GM12878 (cell line): ENCODE results near the gene SLC1A1. TPM values are rescaled to one million over a fixed set of nuclear protein-coding genes. Genes with fewer than 3 reads are reported as not detected.

Source experiments
- ATAC-seq: fragments of 200-7000 bp; cut with Tn5 transposase; 3 replicates; pipeline ENCODE4 v1.9.1; 2020; ENCODE audit warnings: mild to moderate bottlenecking, moderate library complexity
- BruUV-seq: library from RNA; stranded (reverse); fragments of 400-500 nt; replicated peaks from 2 replicates; lab custom pipeline; 2021; lab: Mats Ljungman, UMichigan
- CTCF ChIA-PET: fragments of 300-600 bp; sonication (Branson Sonifier 250); formaldehyde crosslinking; extraction: SDS; loops from one replicate; lab custom pipeline; 2021; ENCODE audit warnings: inconsistent platforms; lab: Yijun Ruan, JAX
- POLR2A ChIA-PET: fragments of 350-600 bp; formaldehyde crosslinking; extraction: SDS; loops from one replicate; lab custom pipeline; 2021; ENCODE audit warnings: inconsistent platforms; lab: Charles Lee
- RAD21 ChIA-PET: fragments of 300-600 bp; sonication (Branson Sonifier 250); formaldehyde crosslinking; loops from one replicate; lab custom pipeline; 2023; ENCODE audit warnings: antibody characterized with exemption; ENCODE audit not compliant: unreplicated experiment; lab: Charles Lee
- SMC1A ChIA-PET: fragments of 300-600 bp; sonication (Branson Sonifier 250); formaldehyde crosslinking; loops from one replicate; lab custom pipeline; 2023; ENCODE audit not compliant: unreplicated experiment, uncharacterized antibody; lab: Charles Lee
- DNase-seq: peaks from one replicate; pipeline ENCODE4 v3.0.0-alpha.2; 2011; ENCODE audit warnings: low read depth, low spot score
- FAIRE-seq: peaks from 3 replicates; lab custom pipeline; 2011; peaks lifted over from hg19 to GRCh38; lab: Jason Lieb, UNC
- H2AFZ ChIP-seq: 2 replicates; pipeline ENCODE4 v1.6.0; 2011; ENCODE audit warnings: low read depth, low read length, control low read depth; ENCODE audit not compliant: control insufficient read depth
- H3K27ac ChIP-seq: 2 replicates; pipeline ENCODE4 v1.5.1; 2011; ENCODE audit warnings: control low read depth; ENCODE audit not compliant: control insufficient read depth, insufficient read depth
- H3K27me3 ChIP-seq, 2 experiments: replicated peaks in 1 of 2; 2 replicates each; pipeline versions ENCODE4 v1.6.0 to v1.6.1; 2011; ENCODE audit warnings: low read length in 1 of 2; ENCODE audit not compliant: control insufficient read depth in 2 of 2, insufficient read depth in 2 of 2
- H3K36me3 ChIP-seq, 2 experiments: 2 replicates each; pipeline ENCODE4 v1.5.1; 2011; ENCODE audit warnings: low read length in 1 of 2; ENCODE audit not compliant: control insufficient read depth in 2 of 2, insufficient read depth in 2 of 2
- H3K4me1 ChIP-seq: 2 replicates; pipeline ENCODE4 v1.6.1; 2011; ENCODE audit warnings: mild to moderate bottlenecking, low read length, moderate library complexity, mixed read lengths; ENCODE audit not compliant: control insufficient read depth, insufficient read depth
- H3K4me2 ChIP-seq: 2 replicates; pipeline ENCODE4 v1.6.0; 2011; ENCODE audit warnings: control low read depth; ENCODE audit not compliant: control insufficient read depth, insufficient read depth
- H3K4me3 ChIP-seq: fragments of 200-600 bp; sonication (generic); 2 replicates; pipeline ENCODE4 v1.5.1; 2016
- H3K79me2 ChIP-seq: 2 replicates; pipeline ENCODE4 v1.6.0; 2011; ENCODE audit warnings: low read length; ENCODE audit not compliant: control insufficient read depth, insufficient read depth
- H3K9ac ChIP-seq: 2 replicates; pipeline ENCODE4 v1.8.0; 2011; ENCODE audit warnings: low read length, control low read depth, mixed read lengths; ENCODE audit not compliant: control insufficient read depth, insufficient read depth
- H3K9me3 ChIP-seq: replicated peaks from 3 replicates; pipeline ENCODE4 v1.5.1; 2011; ENCODE audit warnings: mild to moderate bottlenecking, low read length; ENCODE audit not compliant: control insufficient read depth, insufficient read depth
- H4K20me1 ChIP-seq: 2 replicates; pipeline ENCODE4 v1.6.0; 2011; ENCODE audit not compliant: control insufficient read depth, insufficient read depth
- ATF2 ChIP-seq: IDR thresholded peaks from 2 replicates; pipeline ENCODE4 v1.6.1; 2012; ENCODE audit warnings: low read length, inconsistent platforms
- E4F1 ChIP-seq: fragments of 450-650 bp; IDR thresholded peaks from 2 replicates; pipeline ENCODE4 v1.6.1; 2018; ENCODE audit warnings: borderline replicate concordance, mild to moderate bottlenecking; ENCODE audit not compliant: partially characterized antibody
- NFYB ChIP-seq: IDR thresholded peaks from 2 replicates; pipeline ENCODE4 v1.6.1; 2011; ENCODE audit warnings: low read depth, mild to moderate bottlenecking, low read length, improper control_type of control experiment, moderate library complexity; ENCODE audit not compliant: insufficient read depth
- POLR2A ChIP-seq: IDR thresholded peaks from 2 replicates; pipeline ENCODE4 v1.6.1; 2011; ENCODE audit warnings: low read depth, mild to moderate bottlenecking, low read length
- RUNX3 ChIP-seq: IDR thresholded peaks from 2 replicates; pipeline ENCODE4 v1.6.1; 2012; ENCODE audit warnings: low read length, inconsistent platforms
- ZNF217 ChIP-seq: fragments of 450-650 bp; IDR thresholded peaks from 2 replicates; pipeline ENCODE4 v1.6.1; 2017; ENCODE audit warnings: antibody characterized with exemption, mild to moderate bottlenecking
- WGBS: methylation state at CpG from one replicate; pipeline ENCODE4 v1.1.6; 2016; ENCODE audit warnings: low lambda C conversion rate; ENCODE audit not compliant: insufficient replicate concordance, insufficient coverage; ENCODE audit errors: missing lambda C conversion rate; 5-methylcytosine and 5-hydroxymethylcytosine counted together
- in situ Hi-C: fragments of 300-500 bp; cut with MboI; formaldehyde crosslinking; loops from 9 replicates; pipeline ENCODE4 v1.14.3; 2018; ENCODE audit warnings: mixed read lengths
- intact Hi-C: fragments of 100-400 bp; cut with micrococcal nuclease; formaldehyde crosslinking; loops from one replicate; pipeline ENCODE4 v1.14.2; 2022; ENCODE audit not compliant: unreplicated experiment
- polyA plus RNA-seq, 11 experiments: library from polyadenylated mRNA; depleted of rRNA in 4 of 11; unstranded in 6 of 11; stranded (reverse) in 5 of 11; fragments of >200 nt; fragmentation: Nextera tagmentation in 4 of 11; fragmentation: Illumina TruSeq in 1 of 11; extraction: Ambion mirVana in 4 of 11; extraction: Trizol in 1 of 11; gene quantifications; 1 replicate in 1 of 11; 2 replicates in 10 of 11; pipeline versions ENCODE4 v1.2.1 to v1.2.3, GENCODE V29; 2011 to 2016; ENCODE audit warnings: inconsistent platforms in 2 of 11, missing spikeins in 2 of 11, low read depth in 1 of 11
- total RNA-seq, 4 experiments: library from RNA; depleted of rRNA in 3 of 4; stranded (reverse); fragments of >200 nt in 3 of 4; fragmentation: Illumina TruSeq in 1 of 4; extraction: Trizol in 1 of 4; gene quantifications; 2 replicates each; pipeline versions ENCODE4 v1.2.1 to v1.2.3, GENCODE V29; 2013 to 2021

Gene SLC1A1
- total and polyA plus RNA-seq, 10 of the 15 experiments (the other 5 are each of a cell fraction or from before 2014, with no cell fraction given): 4.2 to 24.9 (median 18.3) TPM

- H3K79me2 ChIP-seq: peaks cover 2% of the 10 kb centered on the region; the same call in 1 of the 2 replicates
- in situ Hi-C loops: no loop called here
- no TSS peak for BruUV-seq
- FAIRE-seq (no peak), DNase-seq (no peak), ATAC-seq (no peak)
- H3K4me3 ChIP-seq: no peak overlapping the region
- H3K27me3 ChIP-seq: no peaks in the 10 kb centered on the region
- 97% methylated on average over 2 of the region's 2 CpGs for WGBS
- ChIA-PET RAD21 (no interaction called here), POLR2A (interaction anchor here (0.5 kb wide), 1 partner anchor 954 kb away, joined by 3 read pairs; no protein-coding TSS in a partner anchor), CTCF (no interaction called here), SMC1A (no interaction called here)
- intact Hi-C loops: no loop called here
- H3K27ac ChIP-seq: no peak overlapping the region
- no peak overlapping the region for H3K4me2 ChIP-seq
- no peaks in the 10 kb centered on the region for H4K20me1 ChIP-seq
- no peaks in the 10 kb centered on the region; the same call in 2 of the 3 replicates for H3K9me3 ChIP-seq
- H2AFZ ChIP-seq: no peak overlapping the region
- H3K9ac ChIP-seq: no peak overlapping the region
- H3K36me3 ChIP-seq: no peaks in the 10 kb centered on the region
- H3K4me1 ChIP-seq: peaks cover 16% of the 10 kb centered on the region; the same call in 1 of the 2 replicates
- TF ChIP-seq E4F1: no peak
- TF ChIP-seq NFYB: 0 out of 2 replicates have a peak, but pooled peaks have one; percentile 58
- TF ChIP-seq, all 136 proteins: peak for 1
Observed at GRCh38 chr9:4461437-4461836, 28.8 kb upstream of the SLC1A1 start.

- CTCF ChIA-PET: interaction anchor here (1.4 kb wide), 2 partner anchors 38 to 86 kb away, joined by 3 read pairs; no protein-coding TSS in a partner anchor
- intact Hi-C loops: loop anchor here (2.0 kb wide), 3 partner anchors 27 to 277 kb away; partner anchors contain the start of genes AK3 and SLC1A1
Observed at GRCh38 chr9:4463824-4464223, 26.4 kb upstream of the SLC1A1 start.

More at GRCh38 chr9:4463824-4464223, 26.4 kb upstream of the SLC1A1 start:
- Histone ChIP-seq H3K4me1 (peaks cover 21% of the 10 kb centered on the region; the same call in 1 of the 2 replicates), H3K9me3 (peaks cover 5% of the 10 kb centered on the region; the same call in 1 of the 3 replicates), H3K4me3 (no peak overlapping the region), H3K4me2 (peak overlapping the region; percentile 64), H2AFZ (peak overlapping the region; percentile 61), H3K36me3 (no peaks in the 10 kb centered on the region), H4K20me1 (no peaks in the 10 kb centered on the region), H3K79me2 (peaks cover 2% of the 10 kb centered on the region; the same call in 1 of the 2 replicates), H3K9ac (peak overlapping the region; percentile 10), H3K27me3 (no peaks in the 10 kb centered on the region)
- ChIA-PET RAD21 (interaction anchor here (0.8 to 1.9 kb wide), 4 partner anchors 26 to 55 kb away, joined by 3 to 10 read pairs (median 4); partner anchors contain the start of gene SLC1A1), SMC1A (interaction anchor here (0.7 to 3.0 kb wide), 9 partner anchors 10 to 85 kb away, joined by 3 to 15 read pairs (median 5); no protein-coding TSS in a partner anchor), POLR2A (no interaction called here)
- BruUV-seq: no TSS peak
- no peak for FAIRE-seq
- 6% methylated on average over 3 of the region's 3 CpGs for WGBS
- no peak for ATAC-seq
- DNase-seq: no peak
- in situ Hi-C loops: no loop called here
- no peak for TF ChIP-seq POLR2A
- 0 out of 2 replicates have a peak, but pooled peaks have one; percentile 4 for TF ChIP-seq RUNX3
- TF ChIP-seq ZNF217: no peak
- TF ChIP-seq ATF2: 0 out of 2 replicates have a peak, but pooled peaks have one; percentile 15
- TF ChIP-seq, all 136 proteins: peak for 2
- H3K27ac ChIP-seq: peak overlapping the region; percentile 98
